AG04449 (cell line): ENCODE measurements around the gene GREB1L.

Experiments
- CTCF ChIA-PET: fragments of 350-600 bp; formaldehyde crosslinking; extraction: SDS; loops from one replicate; lab custom pipeline; 2021; ENCODE audit warnings: antibody characterized with exemption; lab: Yijun Ruan, JAX
- POLR2A ChIA-PET: fragments of 400-600, 350-600 bp; formaldehyde crosslinking; extraction: SDS; loops from one replicate; lab custom pipeline; 2020; ENCODE audit warnings: antibody characterized with exemption, inconsistent platforms; lab: Yijun Ruan, JAX
- DNase-seq: peaks from one replicate; pipeline ENCODE4 v3.0.0-alpha.2; 2010; ENCODE audit warnings: low read depth, low spot score
- H3K4me3 ChIP-seq: 2 replicates; pipeline ENCODE4 v1.5.1; 2011; ENCODE audit warnings: low read depth, mild to moderate bottlenecking, control low read depth, low read length
- TF ChIP-seq, protein P1 (sequence below): IDR thresholded peaks from one replicate; pipeline ENCODE4 v1.5.1; 2011; ENCODE audit warnings: mild to moderate bottlenecking, moderate library complexity, low read length, control low read depth, inconsistent platforms; ENCODE audit not compliant: insufficient read depth; ENCODE audit errors: missing control alignments

The GREB1L gene

DNA sequence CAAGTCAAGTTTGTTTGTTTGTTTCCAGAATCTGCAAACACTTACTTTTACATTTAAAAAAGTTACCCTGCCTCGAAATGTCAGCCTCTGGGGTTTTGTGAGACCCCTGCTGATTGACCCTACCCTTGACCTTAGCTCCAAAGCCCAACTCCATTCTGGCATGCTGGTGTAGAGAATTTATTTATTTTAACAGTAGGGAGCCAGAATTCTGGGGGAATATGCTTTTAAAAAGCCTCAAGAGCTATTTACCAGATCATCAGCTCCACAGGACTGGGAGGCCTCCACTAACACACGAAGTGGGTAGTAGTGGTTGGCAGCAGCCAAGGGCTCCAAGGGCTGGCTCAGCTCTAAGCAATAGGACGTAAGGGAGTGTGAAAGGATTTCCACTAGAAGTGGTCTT lies 23.2 kb upstream of the GREB1L start:
- CTCF ChIA-PET: interaction anchor here (1.3 kb wide), 2 partner anchors 23 to 224 kb away, joined by 3 to 6 read pairs; no protein-coding TSS in a partner anchor
- TF ChIP-seq, protein P1, sequence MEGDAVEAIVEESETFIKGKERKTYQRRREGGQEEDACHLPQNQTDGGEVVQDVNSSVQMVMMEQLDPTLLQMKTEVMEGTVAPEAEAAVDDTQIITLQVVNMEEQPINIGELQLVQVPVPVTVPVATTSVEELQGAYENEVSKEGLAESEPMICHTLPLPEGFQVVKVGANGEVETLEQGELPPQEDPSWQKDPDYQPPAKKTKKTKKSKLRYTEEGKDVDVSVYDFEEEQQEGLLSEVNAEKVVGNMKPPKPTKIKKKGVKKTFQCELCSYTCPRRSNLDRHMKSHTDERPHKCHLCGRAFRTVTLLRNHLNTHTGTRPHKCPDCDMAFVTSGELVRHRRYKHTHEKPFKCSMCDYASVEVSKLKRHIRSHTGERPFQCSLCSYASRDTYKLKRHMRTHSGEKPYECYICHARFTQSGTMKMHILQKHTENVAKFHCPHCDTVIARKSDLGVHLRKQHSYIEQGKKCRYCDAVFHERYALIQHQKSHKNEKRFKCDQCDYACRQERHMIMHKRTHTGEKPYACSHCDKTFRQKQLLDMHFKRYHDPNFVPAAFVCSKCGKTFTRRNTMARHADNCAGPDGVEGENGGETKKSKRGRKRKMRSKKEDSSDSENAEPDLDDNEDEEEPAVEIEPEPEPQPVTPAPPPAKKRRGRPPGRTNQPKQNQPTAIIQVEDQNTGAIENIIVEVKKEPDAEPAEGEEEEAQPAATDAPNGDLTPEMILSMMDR: no peak
- no peak overlapping the region for H3K4me3 ChIP-seq
- POLR2A ChIA-PET: no interaction called here
- no peak for DNase-seq

DNA sequence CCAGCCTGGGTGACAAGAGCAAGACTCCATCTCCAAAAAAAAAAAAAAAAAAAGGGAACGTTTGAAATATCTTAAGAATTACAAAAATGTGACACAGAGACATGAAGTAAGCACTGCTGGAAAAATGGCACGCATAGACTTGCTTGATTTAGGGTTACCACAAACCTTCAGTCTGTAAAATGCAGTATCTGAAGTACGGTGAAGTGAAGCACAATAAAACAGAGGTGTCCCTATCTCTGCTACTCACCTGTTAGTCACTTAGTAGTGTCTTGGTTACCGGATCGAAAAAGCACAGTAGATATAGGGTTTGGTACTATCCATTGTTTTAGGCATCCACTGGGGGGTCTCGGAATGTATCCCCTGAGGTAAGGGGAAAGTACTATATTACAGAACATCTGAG lies 11.6 kb upstream of the GREB1L start:
- DNase-seq: no peak
- no peak overlapping the region for H3K4me3 ChIP-seq
- ChIA-PET CTCF (no interaction called here), POLR2A (no interaction called here)
- TF ChIP-seq, protein P1: no peak

DNA sequence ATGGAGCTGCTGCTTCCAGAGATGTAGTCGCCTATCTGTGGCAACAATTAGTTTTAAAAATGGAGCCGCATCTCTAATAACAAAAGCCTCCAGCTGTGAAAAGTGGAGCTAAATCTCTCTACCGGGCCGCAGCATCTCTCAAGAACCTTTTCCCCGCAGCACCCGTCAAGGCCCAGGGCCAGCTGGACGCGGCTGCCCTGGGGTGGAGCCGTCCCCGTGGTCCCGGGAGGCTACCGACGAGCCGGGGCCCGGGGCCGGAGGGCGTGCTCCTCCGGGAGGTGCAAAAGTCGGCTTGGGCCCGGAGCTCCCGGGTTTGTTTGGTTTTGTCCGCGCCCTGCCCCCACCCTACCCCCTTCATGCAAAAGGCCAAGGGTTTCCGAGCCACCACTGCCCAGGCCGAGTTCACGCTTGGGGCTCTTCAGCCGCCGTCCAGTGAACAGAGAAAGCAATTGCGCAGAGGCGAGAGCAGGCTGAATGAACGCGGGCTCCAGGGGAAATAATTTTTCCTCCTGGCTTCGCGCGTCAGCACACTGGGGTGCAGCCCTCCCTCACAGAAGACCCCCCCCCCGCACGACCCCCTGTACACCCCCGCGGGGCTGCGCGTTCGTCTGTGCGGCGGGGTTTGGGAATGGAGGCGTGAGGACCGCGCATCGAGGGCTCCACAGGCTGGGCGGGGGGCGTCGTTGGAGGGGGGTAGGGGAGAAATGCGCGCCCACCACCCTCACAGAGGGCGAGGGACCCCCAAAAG lies 557 bp upstream of the GREB1L start:
- ChIA-PET CTCF (no interaction called here), POLR2A (no interaction called here)
- H3K4me3 ChIP-seq: 0 out of 2 replicates have a peak overlapping the region, but pooled peaks have one; percentile 4
- DNase-seq: no peak
- TF ChIP-seq, protein P1: no peak

DNA sequence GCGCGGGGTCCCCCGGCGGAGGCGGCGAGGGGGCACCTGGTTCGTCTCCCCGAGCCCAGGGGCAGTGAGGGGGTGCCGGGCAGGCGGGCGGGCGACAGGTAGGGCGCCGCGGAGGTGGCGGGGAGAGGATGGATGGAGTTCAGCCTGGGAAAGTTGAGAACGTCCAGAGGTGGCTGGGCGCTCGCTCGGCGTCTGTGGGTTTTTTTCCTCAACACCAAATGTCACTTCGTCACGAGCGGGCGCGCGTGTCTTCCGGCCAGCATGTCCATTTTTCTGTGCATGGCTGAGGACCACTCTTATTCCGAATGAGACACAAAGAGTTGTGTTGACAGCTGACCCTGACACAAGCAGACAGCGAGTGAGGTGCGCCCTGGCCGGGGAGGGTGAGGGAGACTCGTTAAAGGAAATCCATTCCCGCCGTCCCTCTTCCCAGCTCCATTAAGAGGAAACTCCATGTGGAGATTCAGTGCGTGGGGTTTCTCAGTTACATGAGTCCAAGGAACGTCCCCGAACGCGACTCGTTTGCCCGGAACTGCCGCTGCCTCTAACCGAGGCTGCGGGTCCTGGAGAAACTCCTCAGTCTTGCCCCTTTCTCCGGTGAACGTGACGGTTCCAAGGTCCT lies 859 bp downstream of the GREB1L start:
- no peak for DNase-seq
- ChIA-PET POLR2A (no interaction called here), CTCF (no interaction called here)
- H3K4me3 ChIP-seq: peak overlapping the region; percentile 4; the same call in 1 of the 2 replicates
- TF ChIP-seq, protein P1: no peak

DNA sequence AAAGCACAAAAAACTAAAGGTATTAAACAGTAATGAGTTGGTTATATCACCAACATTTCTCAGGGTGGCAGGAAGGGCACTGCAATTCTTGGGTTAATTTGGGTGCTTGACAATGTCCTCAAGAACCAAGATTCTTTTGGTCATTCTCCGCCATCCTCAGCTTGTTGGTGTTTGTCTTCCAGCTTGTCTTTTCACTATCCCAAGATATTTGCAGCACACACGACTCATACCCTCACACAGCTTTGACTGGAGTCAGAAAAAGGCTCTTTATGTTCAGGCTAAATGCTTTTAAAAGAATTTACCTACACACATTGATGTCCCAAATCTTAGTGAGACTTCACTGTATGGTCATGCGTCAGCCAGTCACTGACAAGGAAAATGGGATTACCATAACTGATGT lies 12.5 kb downstream of the GREB1L start:
- TF ChIP-seq, protein P1: no peak
- ChIA-PET POLR2A (no interaction called here), CTCF (interaction anchor here (0.7 kb wide), 1 partner anchor 9 kb away, joined by 3 read pairs; no protein-coding TSS in a partner anchor)
- no peak overlapping the region for H3K4me3 ChIP-seq
- DNase-seq: no peak

DNA sequence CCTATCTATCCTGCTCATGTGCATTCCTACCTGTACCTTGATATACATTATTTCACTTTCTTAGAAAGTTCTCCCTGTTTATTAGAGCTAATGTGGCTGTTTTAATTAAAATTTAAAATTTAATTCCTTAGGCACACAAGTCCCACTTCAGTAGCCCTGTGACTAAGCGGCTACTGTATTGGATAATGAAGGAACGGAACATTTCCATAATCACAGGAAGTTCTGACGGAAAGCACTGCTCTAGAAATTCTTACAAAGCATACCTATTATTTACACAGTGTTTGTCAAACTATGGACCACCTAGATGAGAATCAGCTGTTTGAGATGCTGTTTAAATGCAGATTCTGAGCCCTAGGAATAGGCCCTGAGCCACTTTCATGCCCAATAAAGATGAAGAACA lies 13.2 kb downstream of the GREB1L start:
- ChIA-PET POLR2A (no interaction called here), CTCF (no interaction called here)
- no peak overlapping the region for H3K4me3 ChIP-seq
- no peak for DNase-seq
- TF ChIP-seq, protein P1: no peak
